HUES6 (cell line): Measurements from ENCODE around the gene ADPRHL1.
"Not testable (repeated sequence)": the region's sequence is repeated elsewhere in the genome, so short reads cannot be mapped to it uniquely, and the experiment has no call there.

Experiments used
- H3K27ac ChIP-seq: 2 replicates; pipeline ENCODE4 v1.7.0; 2013; ENCODE audit warnings: low read depth, mild to moderate bottlenecking, low read length, inconsistent platforms
- H3K27me3 ChIP-seq: 2 replicates; pipeline ENCODE4 v1.6.1; 2013; ENCODE audit warnings: low read length; ENCODE audit not compliant: control insufficient read depth, insufficient read depth
- H3K36me3 ChIP-seq: 2 replicates; pipeline ENCODE4 v1.6.1; 2013; ENCODE audit warnings: low read length; ENCODE audit not compliant: control insufficient read depth, insufficient read depth
- H3K4me1 ChIP-seq: 2 replicates; pipeline ENCODE4 v1.6.1; 2013; ENCODE audit warnings: low read length; ENCODE audit not compliant: control insufficient read depth, insufficient read depth
- H3K4me3 ChIP-seq: 2 replicates; pipeline ENCODE4 v1.5.1; 2013; ENCODE audit warnings: low read depth, low read length
- H3K9ac ChIP-seq: one replicate; pipeline ENCODE4 v1.6.1; 2013; ENCODE audit warnings: mild to moderate bottlenecking, low read length
- H3K9me3 ChIP-seq: 2 replicates; pipeline ENCODE4 v1.6.1; 2013; ENCODE audit warnings: low read depth, low read length; ENCODE audit not compliant: control insufficient read depth, insufficient read depth

ADPRHL1 gene

DNA sequence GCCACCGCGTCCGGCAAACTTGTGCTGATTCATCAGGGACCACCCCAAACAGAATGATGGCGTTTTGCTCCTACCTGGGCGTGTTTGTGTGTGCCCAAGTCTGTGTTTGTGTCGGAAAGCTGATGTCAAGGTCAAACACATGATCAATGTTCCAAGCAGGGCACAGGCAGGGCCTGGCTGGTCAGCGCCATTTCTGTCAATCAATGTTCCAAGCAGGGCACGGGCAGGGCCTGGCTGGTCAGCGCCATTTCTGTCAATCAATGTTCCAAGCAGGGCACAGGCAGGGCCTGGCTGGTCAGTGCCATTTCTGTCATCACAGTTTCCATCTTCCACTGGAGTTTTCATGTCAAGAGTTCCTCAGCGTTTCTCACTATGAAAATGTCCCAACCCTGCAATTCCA, 74.5 kb downstream of the ADPRHL1 start:
- Histone ChIP-seq H3K9me3 (peaks cover 26% of the 10 kb centered on the region), H3K27ac (no peak overlapping the region), H3K27me3 (no peaks in the 10 kb centered on the region), H3K9ac (no peak overlapping the region), H3K36me3 (no peaks in the 10 kb centered on the region), H3K4me1 (peaks cover 11% of the 10 kb centered on the region), H3K4me3 (no peak overlapping the region)

- Histone ChIP-seq H3K9ac (no peak overlapping the region), H3K4me1 (peaks cover 16% of the 10 kb centered on the region), H3K27ac (no peak overlapping the region), H3K9me3 (peaks cover 14% of the 10 kb centered on the region), H3K36me3 (no peaks in the 10 kb centered on the region), H3K4me3 (no peak overlapping the region), H3K27me3 (no peaks in the 10 kb centered on the region)
Measured at GRCh38 chr13:113374511-113375175, 78.6 kb downstream of the ADPRHL1 start.

GRCh38 chr13:113373811-113374485, 79.3 kb downstream of the ADPRHL1 start:
- Histone ChIP-seq H3K4me3 (no peak overlapping the region), H3K27me3 (no peaks in the 10 kb centered on the region), H3K27ac (no peak overlapping the region), H3K9ac (no peak overlapping the region), H3K4me1 (peaks cover 16% of the 10 kb centered on the region), H3K36me3 (no peaks in the 10 kb centered on the region), H3K9me3 (peaks cover 12% of the 10 kb centered on the region)

- not testable (repeated sequence) for H3K27me3 ChIP-seq, H3K9me3 ChIP-seq, H3K4me3 ChIP-seq, H3K36me3 ChIP-seq, H3K27ac ChIP-seq, H3K9ac ChIP-seq
- peaks cover 15% of the 10 kb centered on the region for H3K4me1 ChIP-seq
Measured at GRCh38 chr13:113371701-113372100, 81.6 kb downstream of the ADPRHL1 start.

DNA sequence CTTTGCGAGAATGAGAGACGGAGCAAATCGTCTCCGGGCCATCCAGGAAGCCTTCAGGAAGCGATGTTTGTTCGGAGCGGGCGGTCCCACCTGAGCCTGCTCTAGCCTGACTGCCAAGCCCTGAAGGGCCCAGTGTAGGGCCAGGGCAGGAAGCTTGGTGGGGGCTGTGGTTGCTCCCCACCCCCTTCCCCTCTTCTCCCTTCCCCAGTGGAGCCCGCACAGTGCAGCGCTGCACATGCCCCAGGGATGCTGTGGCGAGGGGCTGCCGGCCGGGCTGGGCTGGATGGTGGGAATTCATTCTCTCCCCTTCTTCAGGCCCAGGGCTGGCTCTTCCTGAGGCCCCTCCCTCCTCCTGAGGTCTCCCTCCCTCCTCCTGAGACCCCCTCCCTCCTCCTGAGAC, 82.2 kb downstream of the ADPRHL1 start:
- Histone ChIP-seq H3K4me1 (peaks cover 12% of the 10 kb centered on the region), H3K4me3 (no peak overlapping the region), H3K27ac (no peak overlapping the region), H3K9ac (no peak overlapping the region), H3K9me3 (no peaks in the 10 kb centered on the region), H3K36me3 (no peaks in the 10 kb centered on the region), H3K27me3 (no peaks in the 10 kb centered on the region)

DNA sequence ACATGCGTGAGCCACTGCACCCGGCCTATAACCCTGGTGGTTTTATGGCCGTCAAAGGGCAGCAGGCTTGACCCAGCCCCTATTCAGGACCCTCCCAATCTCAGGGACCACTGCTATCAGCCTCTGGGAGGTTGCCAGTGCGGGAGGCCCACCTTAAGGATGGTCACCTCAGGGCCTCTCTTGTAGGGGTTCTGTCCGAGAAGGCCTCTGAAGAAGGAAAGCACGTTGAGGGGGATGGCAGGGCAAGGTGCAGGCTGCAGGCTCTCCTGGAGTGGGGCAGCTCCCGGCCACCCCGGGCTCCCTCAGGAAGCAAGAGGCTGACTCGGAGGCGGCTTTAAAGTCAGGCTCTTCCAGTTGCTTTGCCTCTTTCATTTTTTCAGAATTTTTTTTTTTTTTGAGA, 83.4 kb downstream of the ADPRHL1 start:
- no peak overlapping the region for H3K27ac ChIP-seq
- no peaks in the 10 kb centered on the region for H3K27me3 ChIP-seq

GRCh38 chr13:113369189-113369588, 84.1 kb downstream of the ADPRHL1 start:
- H3K4me1 ChIP-seq: peaks cover 22% of the 10 kb centered on the region
- no peak overlapping the region for H3K4me3 ChIP-seq
- H3K27ac ChIP-seq: no peak overlapping the region
- H3K9me3 ChIP-seq: no peaks in the 10 kb centered on the region
- no peaks in the 10 kb centered on the region for H3K27me3 ChIP-seq
- H3K36me3 ChIP-seq: no peaks in the 10 kb centered on the region
- H3K9ac ChIP-seq: no peak overlapping the region

More for the DNA sequence above, 83.4 kb downstream of the ADPRHL1 start:
- no peak overlapping the region for H3K4me3 ChIP-seq
- H3K9ac ChIP-seq: no peak overlapping the region
- no peaks in the 10 kb centered on the region for H3K36me3 ChIP-seq
- H3K9me3 ChIP-seq: no peaks in the 10 kb centered on the region
- peaks cover 18% of the 10 kb centered on the region for H3K4me1 ChIP-seq

GRCh38 chr13:113368353-113368752, 84.9 kb downstream of the ADPRHL1 start:
- H3K36me3 ChIP-seq, H3K27ac ChIP-seq, H3K27me3 ChIP-seq, H3K9ac ChIP-seq, H3K9me3 ChIP-seq, H3K4me3 ChIP-seq: not testable (repeated sequence)
- peaks cover 17% of the 10 kb centered on the region for H3K4me1 ChIP-seq

DNA sequence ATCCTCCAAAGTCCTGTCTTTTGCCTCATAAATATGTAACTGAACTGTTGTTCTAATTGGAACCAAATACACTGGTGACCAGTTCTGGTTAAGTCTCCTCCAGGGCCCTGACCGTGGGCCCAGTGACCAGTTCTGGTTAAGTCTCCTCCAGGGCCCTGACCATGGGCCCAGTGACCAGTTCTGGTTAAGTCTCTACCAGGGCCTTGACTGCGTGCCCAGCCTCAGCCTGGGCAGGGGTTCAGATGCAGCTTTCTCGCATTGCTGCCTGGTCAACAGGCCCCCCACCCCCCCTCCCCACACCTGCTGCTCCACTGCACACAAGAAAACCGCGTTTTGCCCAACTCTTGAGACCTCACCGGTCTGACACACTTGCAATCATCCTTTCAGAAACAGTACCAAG, 85.5 kb downstream of the ADPRHL1 start:
- no peak overlapping the region for H3K27ac ChIP-seq
- no peaks in the 10 kb centered on the region; the same call in 1 of the 2 replicates for H3K27me3 ChIP-seq
- H3K4me3 ChIP-seq: no peak overlapping the region
- H3K9me3 ChIP-seq: no peaks in the 10 kb centered on the region
- no peaks in the 10 kb centered on the region for H3K36me3 ChIP-seq
- H3K9ac ChIP-seq: no peak overlapping the region
- H3K4me1 ChIP-seq: peaks cover 17% of the 10 kb centered on the region

DNA sequence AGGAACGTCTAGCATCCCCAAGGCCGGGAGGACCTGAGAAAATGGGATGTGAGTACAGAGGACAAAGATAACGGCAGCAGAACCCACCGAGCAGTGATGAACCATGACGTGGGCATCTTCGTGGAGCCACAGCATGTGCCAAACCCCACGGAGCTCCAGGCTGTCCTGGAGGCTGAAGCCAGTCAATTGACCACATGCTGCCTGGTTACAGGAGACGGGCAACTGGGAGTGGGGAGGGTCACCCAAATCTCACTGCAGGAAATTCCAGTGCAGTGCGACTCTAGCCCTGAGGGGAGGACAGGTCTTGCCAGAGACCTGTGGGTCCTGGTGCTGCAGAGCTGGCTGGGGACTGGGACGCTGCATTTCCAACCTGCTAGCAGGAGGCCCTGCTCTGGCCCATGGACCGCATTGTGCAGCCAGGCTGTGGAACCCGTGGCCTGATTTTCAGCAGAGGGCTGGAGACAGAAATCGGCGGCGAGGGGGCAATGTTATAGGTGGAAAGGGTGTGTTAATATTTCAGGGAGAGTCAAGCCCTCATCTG, 86.2 kb downstream of the ADPRHL1 start:
- Histone ChIP-seq H3K9ac (no peak overlapping the region), H3K36me3 (no peaks in the 10 kb centered on the region), H3K27ac (no peak overlapping the region), H3K27me3 (no peaks in the 10 kb centered on the region; the same call in 1 of the 2 replicates), H3K4me1 (peaks cover 22% of the 10 kb centered on the region), H3K4me3 (no peak overlapping the region), H3K9me3 (no peaks in the 10 kb centered on the region)

DNA sequence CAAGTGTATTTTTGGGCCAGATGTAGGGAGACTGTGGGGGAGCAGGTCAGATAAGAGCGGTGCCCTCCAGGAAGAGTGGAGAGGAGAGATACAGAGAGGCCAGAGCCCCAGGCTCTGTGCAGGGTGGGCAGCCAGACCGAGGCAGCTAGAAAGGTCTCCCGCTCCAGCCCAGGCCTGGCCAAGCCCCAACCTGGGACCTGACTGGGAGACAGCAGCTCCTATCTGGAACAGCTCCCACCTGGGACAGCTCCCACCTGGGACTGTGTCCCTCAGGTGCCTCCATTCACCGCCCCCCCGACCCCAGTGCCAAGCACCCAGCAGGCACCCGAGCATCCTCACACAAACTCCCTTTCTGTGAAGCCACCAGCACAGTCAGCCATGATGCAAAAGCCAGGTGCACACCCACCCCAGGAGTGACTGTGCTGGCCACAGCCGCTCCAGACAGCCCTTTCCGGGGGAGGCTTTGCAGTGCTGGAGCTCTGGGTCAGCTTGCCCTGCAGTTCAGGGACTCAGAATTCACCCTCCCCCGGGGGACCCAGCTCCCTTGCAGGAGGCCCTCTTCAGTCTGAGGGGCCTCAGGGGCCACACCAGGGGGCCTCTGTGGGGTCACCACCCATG, 87.2 kb downstream of the ADPRHL1 start:
- H3K9me3 ChIP-seq: no peaks in the 10 kb centered on the region

More for the DNA sequence above, 87.2 kb downstream of the ADPRHL1 start:
- peaks cover 6% of the 10 kb centered on the region; the same call in 1 of the 2 replicates for H3K36me3 ChIP-seq
- no peaks in the 10 kb centered on the region; the same call in 1 of the 2 replicates for H3K27me3 ChIP-seq
- no peak overlapping the region for H3K4me3 ChIP-seq
- H3K4me1 ChIP-seq: peaks cover 22% of the 10 kb centered on the region
- no peak overlapping the region for H3K27ac ChIP-seq
- H3K9ac ChIP-seq: no peak overlapping the region
